Stimulated activated CD4-positive, alpha-beta T cell treated with anti-CD3 and anti-CD28 coated beads, Interleukin-12 subunit alpha, Interleukin-12 subunit beta, amount 100 ng/mL, for 4 hours (primary cell): ENCODE data around the gene ZNF121.

Experiments
- DNase-seq: peaks from one replicate; pipeline ENCODE4 v3.0.0-alpha.2; 2020

Gene ZNF121

GRCh38 chr19:9538183-9539058 lies 45.9 kb downstream of the ZNF121 start, which contains the start of gene ZNF426:
Gene ZNF426 (minus strand): TSS chr19:9538645. CDS start chr19:9536232, 2,413 bp downstream.
- peak; percentile 86 for DNase-seq

- no peak for DNase-seq
Measured at GRCh38 chr19:9535934-9536333, 48.4 kb downstream of the ZNF121 start.

GRCh38 chr19:9531933-9532332 lies 52.4 kb downstream of the ZNF121 start:
- no peak for DNase-seq

- no peak for DNase-seq
Measured at GRCh38 chr19:9528757-9529336, 55.5 kb downstream of the ZNF121 start.

- DNase-seq = no peak
Measured at GRCh38 chr19:9523885-9524474, 60.3 kb downstream of the ZNF121 start.
